Measurements from ENCODE around the gene ACTRT2.

DNA sequence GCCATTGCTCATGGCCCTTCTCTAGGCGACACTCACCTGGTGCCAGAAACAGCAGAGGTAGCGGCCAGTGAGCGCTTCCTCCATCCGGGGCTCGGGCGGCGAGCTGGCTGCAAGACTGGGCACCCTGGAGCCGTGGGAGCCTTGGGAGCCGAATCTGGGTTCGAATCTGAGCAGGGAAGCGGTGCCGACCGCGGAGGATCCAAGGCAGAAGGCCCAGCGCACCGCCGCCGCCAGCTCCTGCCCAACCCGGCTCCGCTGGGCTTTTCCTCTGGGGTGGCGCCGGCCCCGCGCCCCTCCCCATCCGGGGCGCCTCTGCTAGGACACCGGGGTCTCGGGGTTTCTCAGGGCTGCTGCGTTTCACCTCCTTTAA lies 46.0 kb downstream of the ACTRT2 start:
- TF ChIP-seq, protein P1, sequence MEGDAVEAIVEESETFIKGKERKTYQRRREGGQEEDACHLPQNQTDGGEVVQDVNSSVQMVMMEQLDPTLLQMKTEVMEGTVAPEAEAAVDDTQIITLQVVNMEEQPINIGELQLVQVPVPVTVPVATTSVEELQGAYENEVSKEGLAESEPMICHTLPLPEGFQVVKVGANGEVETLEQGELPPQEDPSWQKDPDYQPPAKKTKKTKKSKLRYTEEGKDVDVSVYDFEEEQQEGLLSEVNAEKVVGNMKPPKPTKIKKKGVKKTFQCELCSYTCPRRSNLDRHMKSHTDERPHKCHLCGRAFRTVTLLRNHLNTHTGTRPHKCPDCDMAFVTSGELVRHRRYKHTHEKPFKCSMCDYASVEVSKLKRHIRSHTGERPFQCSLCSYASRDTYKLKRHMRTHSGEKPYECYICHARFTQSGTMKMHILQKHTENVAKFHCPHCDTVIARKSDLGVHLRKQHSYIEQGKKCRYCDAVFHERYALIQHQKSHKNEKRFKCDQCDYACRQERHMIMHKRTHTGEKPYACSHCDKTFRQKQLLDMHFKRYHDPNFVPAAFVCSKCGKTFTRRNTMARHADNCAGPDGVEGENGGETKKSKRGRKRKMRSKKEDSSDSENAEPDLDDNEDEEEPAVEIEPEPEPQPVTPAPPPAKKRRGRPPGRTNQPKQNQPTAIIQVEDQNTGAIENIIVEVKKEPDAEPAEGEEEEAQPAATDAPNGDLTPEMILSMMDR (IDR thresholded peaks at IDR 0.05), result no peak
- TF ChIP-seq POLR2A (IDR thresholded peaks at IDR 0.05) (no peak), EP300 (IDR thresholded peaks at IDR 0.05) (no peak)
